GM04503 (cell line): ENCODE measurements around the gene CNIH1.
"Not testable (repeated sequence)": the region's sequence is repeated elsewhere in the genome, so short reads cannot be mapped to it uniquely, and the experiment has no call there.

Experiments used
- DNase-seq: peaks from one replicate; pipeline ENCODE4 v3.0.0-alpha.2; 2012; ENCODE audit warnings: low read depth

The CNIH1 gene

GRCh38 chr14:54428527-54428926 is 12.6 kb downstream of the CNIH1 start:
- no peak for DNase-seq

- DNase-seq, result no peak
Observed at GRCh38 chr14:54427871-54428270, 13.3 kb downstream of the CNIH1 start.

DNA sequence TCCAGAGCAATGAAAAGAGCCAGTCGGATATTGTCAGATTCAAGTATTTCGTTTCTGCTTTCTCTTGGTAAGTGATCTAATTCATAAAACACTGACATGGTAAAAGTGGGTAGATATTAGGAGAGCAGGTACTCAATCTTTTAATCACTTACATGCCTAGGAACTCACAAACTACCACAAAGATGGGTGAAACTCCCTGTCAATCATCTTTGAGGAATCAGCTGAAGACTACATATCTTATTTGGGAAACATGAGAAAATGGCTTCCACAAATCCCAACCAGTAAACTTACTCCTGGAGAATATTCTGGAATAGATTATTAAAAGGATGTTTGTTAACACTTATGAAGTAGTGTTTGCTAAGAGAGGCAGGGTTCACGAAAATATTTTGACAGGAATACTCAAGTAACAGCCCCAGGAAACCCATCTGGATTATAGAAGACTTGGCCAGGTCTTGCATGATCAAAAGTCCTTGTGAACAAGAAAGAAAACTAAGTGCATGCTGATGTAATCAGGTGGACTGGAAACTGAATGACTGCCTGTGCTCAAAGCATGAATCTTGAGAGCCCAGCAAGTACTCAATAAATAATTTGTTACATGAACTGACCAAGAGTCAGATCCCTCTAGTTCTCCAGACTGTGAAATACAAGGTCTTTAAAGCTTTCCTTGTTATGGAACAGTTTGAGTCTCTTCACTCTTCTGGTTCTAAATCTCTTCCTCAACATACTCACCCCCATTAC is 15.5 kb downstream of the CNIH1 start:
- DNase-seq, result no peak

DNA sequence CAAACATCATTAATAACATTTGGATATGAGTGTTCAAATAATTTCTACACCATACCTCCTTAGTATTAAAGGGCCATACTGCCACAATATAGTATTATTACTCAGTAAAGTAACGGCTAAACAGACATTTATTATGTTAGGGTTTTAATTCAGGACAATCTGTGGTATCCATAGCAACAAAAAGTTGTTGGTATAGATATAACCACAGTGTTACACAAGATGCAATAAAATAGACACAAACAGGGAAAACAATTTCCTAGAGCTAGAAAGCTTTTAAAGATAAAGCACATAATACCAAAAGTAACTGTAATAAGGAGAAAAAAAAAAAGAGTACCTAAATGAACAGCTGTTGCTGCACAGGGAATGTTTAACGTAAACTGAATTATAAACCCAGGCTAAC is 16.1 kb downstream of the CNIH1 start:
- DNase-seq, result no peak

DNA sequence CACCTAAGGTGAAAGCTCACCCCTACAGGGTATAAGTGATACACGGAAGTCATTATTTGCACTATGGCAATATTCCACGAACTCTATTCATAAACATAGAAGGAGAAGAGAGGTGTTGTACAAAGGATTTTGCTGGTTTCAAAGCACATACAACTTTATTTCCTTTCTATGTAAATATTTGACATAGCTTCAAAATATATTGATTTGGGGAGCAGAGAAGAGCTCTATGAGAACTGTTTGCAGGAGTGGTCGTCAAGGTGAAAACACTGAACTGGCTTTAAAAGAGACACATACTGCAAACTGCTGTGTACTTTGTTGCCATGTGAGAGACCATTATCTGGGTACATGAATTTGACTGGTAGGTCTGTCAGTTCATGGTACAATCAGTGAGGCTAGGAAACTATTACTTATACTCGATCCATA is 16.7 kb downstream of the CNIH1 start:
- no peak for DNase-seq

DNA sequence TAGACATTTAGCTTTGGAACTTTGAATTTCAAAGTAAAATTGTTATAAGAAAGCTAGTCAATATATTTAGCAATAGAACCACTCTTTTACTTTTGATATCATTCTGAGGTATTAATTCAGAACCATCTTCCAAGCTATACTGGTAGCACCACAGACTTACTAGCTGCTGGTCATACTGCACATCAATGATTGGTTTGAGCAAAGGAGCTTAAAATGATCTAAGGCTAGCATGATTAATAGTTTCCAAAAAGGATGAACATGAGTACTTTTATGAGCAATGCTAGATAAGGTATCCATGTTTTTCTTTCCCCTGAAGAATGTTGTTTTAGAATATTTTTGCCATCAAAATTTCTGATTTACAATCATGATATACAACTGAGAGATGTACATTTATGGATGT is 17.2 kb downstream of the CNIH1 start:
- DNase-seq, result no peak

DNA sequence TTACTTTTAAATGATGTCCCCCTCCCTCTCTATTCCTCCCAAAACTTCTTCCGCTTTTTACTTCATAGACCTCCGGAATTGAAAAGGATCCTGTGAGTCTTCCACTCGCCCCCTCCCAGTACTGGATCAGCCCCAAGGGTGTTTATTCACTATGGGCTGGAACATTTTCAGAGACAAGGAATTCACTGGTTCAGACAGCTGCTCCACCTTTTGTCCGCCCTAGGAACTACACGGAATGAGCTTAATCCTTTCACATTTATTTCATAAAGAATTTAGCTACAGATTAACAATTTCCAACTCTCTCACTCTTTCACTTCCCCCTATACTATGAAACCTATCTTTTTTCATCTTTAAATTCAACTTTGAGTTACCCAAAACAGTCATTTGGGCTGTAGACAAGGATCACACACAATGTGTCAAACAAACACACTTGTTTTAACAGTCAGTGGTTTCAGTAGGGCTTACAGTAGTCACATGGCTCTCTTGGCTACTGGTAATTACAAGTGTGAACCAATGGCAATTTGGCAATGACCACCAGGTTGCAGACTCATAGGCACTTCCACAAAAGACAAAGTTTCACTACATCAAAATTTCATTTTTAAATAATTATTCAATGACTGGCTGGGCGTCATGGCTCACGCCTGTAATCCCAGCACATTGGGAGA is 20.6 kb downstream of the CNIH1 start:
- no peak for DNase-seq

DNA sequence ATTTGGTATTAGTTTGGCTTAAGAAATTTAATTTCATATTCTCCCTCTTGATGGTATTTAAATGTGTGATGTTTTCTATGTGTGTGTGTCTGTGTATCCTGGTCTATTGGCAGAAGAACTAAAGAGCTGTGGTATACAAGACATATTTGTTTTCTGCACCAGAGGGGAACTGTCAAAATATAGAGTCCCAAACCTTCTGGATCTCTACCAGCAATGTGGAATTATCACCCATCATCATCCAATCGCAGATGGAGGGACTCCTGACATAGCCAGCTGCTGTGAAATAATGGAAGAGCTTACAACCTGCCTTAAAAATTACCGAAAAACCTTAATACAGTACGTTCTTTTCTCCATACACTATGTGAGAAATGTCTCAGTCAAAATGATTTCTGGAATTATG is 29.8 kb downstream of the CNIH1 start:
- DNase-seq, result no peak

DNA sequence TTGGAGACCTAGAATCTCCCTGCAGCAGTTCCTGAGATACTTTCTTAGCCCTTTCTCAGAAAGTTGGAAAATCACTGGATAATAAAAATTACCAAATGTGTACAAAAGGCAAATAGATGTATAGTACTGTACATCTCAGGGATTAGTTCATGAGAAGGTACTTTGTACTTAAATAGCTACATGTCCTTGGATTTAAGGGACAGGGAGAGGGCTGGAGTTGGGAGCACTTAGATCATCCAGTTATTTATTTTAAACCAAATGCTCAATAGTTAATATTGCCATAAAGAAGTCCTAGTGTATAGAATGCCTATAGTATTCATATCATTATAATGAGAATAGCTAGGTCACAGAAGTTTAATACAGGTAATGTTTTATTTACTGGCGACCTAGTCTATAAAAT is 31.0 kb downstream of the CNIH1 start:
- DNase-seq, result no peak

DNA sequence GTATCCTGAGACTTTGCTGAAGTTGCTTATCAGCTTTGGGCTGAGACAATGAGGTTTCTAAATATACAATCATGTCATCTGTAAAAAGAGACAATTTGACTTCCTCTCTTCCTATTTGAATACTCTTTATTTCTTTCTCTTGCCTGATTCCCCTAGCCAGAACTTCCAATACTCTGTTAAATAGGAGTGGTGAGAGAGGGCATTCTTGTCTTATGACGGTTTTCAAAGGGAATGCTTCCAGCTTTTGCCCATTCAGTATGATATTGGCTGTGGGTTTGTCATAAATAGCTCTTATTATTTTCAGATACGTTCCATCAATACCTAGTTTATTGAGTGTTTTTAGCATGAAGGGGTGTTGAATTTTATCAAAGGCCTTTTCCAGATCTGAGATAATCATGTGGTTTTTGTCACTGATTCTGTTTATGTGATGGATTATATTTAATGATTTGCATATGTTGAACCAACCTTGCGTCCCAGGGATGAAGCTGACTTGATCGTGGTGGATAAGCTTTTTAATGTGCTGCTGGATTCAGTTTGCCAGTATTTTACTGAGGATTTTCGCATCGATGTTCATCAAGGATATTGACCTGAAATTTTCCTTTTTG is 37.7 kb downstream of the CNIH1 start:
- not testable (repeated sequence) for DNase-seq

- DNase-seq, result no peak
Observed at GRCh38 chr14:54399560-54399959, 41.6 kb downstream of the CNIH1 start.

DNA sequence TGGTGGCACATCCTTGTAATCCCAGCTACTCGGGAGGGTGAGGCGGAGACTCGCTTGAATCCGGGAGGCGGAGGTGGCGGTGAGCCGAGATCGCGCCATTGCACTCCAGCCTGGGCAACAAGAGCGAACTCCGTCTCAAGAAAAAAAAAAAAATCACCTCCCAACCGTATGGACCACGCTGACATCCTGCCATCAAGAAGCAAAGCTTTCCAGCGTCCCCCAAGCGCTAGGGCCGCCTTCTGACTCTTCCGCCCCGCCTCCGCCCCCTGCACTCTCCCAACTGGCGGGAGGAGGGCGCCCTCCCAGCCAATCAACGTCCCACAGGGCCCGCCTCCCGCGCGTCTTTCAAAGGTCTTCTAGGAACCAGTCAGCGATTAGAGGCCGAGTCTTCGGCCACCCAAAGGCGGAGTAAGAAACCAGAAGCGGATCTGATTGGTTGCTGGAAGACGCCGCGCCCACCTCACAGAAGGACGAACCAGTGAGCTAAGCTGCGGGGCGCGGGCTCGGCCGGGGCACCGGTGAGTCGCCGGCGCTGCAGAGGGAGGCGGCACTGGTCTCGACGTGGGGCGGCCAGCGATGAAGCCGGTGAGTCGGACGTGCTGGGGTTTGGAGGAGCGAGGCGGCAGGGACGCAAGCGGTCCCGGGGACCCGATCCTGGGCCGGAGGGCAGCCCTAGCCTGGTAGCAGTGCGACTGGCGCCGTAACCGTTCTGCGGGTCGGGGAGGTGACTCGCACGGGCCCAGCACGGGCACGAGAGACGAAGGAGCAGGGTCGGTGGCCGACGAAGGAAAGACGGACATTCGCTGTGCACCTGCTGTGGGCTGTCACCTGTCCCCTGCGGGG is 44.5 kb downstream of the CNIH1 start, which contains the start of gene CDKN3:
TSS of gene CDKN3 (plus strand) at position 515 of the 843 bp plus-strand sequence. CDS start at position 577, 62 bp downstream.
- DNase-seq, result peak; percentile 96

DNA sequence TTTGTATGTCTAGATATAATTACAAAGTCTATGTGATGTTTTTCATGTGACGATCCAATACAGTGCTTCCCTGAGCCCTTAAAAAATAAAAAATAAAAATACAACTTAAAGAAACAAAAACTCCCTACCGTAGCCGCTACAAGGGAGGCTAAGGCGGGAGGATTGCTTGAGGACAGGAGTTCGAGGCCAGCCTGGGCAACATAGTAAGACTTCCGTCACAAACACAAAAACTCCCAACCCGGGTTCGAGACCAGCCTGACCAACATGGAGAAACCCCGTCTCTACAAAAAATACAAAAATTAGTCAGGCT is 45.0 kb downstream of the CNIH1 start:
- no peak for DNase-seq

DNA sequence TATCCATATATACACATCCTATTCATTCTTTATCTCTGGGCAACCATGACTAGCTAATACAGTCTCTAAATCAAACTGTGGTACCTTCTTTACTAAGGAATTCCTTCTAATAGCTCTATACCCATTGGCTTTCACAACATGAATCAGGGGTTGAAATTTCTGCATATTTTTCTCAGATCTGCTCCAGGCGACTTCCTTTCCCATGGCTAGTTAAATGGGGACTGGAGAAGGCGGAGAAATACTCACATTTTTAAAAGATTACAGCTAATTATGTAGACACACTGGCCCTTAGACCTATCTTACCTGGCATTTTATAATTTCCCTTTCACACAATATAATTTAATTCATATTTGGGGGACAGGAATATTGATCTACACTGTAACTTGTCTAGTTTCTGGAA is 45.5 kb downstream of the CNIH1 start:
- no peak for DNase-seq

DNA sequence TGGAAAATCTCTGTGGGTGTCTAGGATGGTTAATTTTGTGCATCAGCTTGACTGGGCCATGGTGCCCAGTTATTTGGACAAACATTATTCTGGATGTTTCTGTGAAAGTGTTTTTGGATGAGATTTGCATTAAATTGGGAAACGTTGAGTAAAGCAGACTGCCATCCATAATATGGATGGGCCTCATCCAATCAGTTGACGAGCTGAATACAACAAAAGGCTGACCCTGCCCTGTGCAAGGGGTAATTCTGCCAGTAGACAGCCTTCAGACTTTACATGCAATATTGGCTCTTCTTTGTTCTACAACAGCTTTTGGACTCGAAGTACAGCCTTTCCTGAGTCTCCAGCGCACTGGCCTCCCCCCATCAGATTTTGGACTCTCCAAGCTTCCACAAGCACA is 45.9 kb downstream of the CNIH1 start:
- DNase-seq, result no peak

- no peak for DNase-seq
Observed at GRCh38 chr14:54394596-54394995, 46.6 kb downstream of the CNIH1 start.

- not testable (repeated sequence) for DNase-seq
Observed at GRCh38 chr14:54392986-54393884, 47.9 kb downstream of the CNIH1 start.

GRCh38 chr14:54392131-54392859 is 48.9 kb downstream of the CNIH1 start:
- DNase-seq, result no peak

GRCh38 chr14:54387328-54387727 is 53.8 kb downstream of the CNIH1 start:
- DNase-seq, result no peak

- DNase-seq, result no peak
Observed at GRCh38 chr14:54385556-54385955, 55.6 kb downstream of the CNIH1 start.

DNA sequence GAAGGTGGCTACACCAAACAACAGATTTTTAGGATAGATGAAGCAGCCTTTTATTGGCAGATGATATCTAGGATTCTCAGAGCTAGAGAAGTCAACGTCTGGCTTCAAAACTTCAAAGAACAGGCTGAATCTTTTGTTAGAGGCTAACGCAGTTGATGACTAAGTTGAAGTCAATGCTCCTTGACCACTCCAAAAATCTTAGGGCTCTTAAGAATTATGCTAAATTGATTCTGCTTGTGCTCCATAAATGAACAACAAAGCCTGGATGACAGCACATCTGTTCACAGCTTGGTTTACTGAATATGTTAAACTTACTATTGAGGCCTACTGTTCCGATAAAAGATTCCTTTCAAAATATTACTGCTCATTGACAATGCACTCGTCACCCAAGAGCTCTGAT is 57.3 kb downstream of the CNIH1 start:
- no peak for DNase-seq
